ENCODE results near the gene ADK. TPM values are rescaled to one million over a fixed set of nuclear protein-coding genes. Genes with fewer than 3 reads are reported as not detected.
A peak's percentile ranks its signal among the peaks of the same experiment; 100 is the strongest.

ADK gene
- total and polyA plus RNA-seq, 2 donors (not counting 3 experiments of a cell fraction or from before 2014, with no cell fraction given) = 11.7 to 46.5 TPM

- no peaks in the 10 kb centered on the region for H4K20me1 ChIP-seq (replicated peaks; ENCODE audit: control insufficient read depth, extremely low read depth, insufficient read depth, low read length)
- TF ChIP-seq GATA2 (IDR thresholded peaks at IDR 0.05; ENCODE audit: insufficient read depth, insufficient read length, low read depth, low read length) (no peak), MAX (IDR thresholded peaks at IDR 0.05; ENCODE audit: insufficient read depth, insufficient read length) (peak; percentile 82), POLR2A (IDR thresholded peaks at IDR 0.05; ENCODE audit: low read depth, low read length) (peak; percentile 91), MYC (IDR thresholded peaks at IDR 0.05; ENCODE audit: low read depth, low read length) (peak; percentile 70), JUN (IDR thresholded peaks at IDR 0.05; ENCODE audit: borderline replicate concordance, insufficient read depth, insufficient read length, low read depth) (no peak), POLR2AphosphoS5 (IDR thresholded peaks at IDR 0.05; ENCODE audit: insufficient read depth, low read depth, low read length) (peak; percentile 82), CTCF (IDR thresholded peaks at IDR 0.05; ENCODE audit: extremely low read depth in 1 of 2, insufficient read depth in 1 of 2, low read depth in 1 of 2, low read length in 2 of 2) (no peak), FOS (IDR thresholded peaks at IDR 0.05; ENCODE audit: borderline replicate concordance, insufficient read depth, low read length) (no peak), EZH2 (IDR thresholded peaks at IDR 0.05; ENCODE audit: borderline replicate concordance, low read depth, low read length, severe bottlenecking) (no peak)
- BruUV-seq (replicated peaks) = TSS peak; percentile 44
- ChIA-PET CTCF (interaction anchor here (0.7 to 1.4 kb wide), 9 partner anchors 11 to 67 kb away, joined by 3 to 7 read pairs (median 4); partner anchors contain the start of genes ADK and AP3M1), POLR2A (interaction anchor here (0.7 to 1.5 kb wide), 4 partner anchors 11 to 53 kb away, joined by 3 to 8 read pairs (median 4); partner anchors contain the start of genes ADK and AP3M1)
- H3K27me3 ChIP-seq (ENCODE audit: control insufficient read depth in 2 of 2, insufficient read depth in 2 of 2, low read length in 2 of 2) = no peaks in the 10 kb centered on the region
- peak; percentile 90 for FAIRE-seq
- peaks cover 15% of the 10 kb centered on the region for H3K4me1 ChIP-seq (ENCODE audit: control insufficient read depth, extremely low read depth, insufficient read depth, low read length)
- DNase-seq (ENCODE audit: low read depth, low spot score) = peak; percentile 95
- peak overlapping the region; percentile 86 for H3K4me2 ChIP-seq (ENCODE audit: insufficient read depth, low read length)
- H3K36me3 ChIP-seq (ENCODE audit: control insufficient read depth in 2 of 2, extremely low read depth in 1 of 2, insufficient read depth in 2 of 2, low read length in 2 of 2) = no peaks in the 10 kb centered on the region
- H3K79me2 ChIP-seq (ENCODE audit: control insufficient read depth, insufficient read depth, low read length) = peaks cover 40% of the 10 kb centered on the region
- H2AFZ ChIP-seq (ENCODE audit: low read depth, low read length) = peak overlapping the region; percentile 87
- H3K9me3 ChIP-seq (replicated peaks; ENCODE audit: control insufficient read depth, insufficient read depth, low read length) = no peaks in the 10 kb centered on the region
- intact Hi-C loops (cut with micrococcal nuclease) (loop anchor here (1.0 to 2.0 kb wide), 3 partner anchors 25 to 58 kb away; partner anchors contain the start of gene ADK), dilution Hi-C loops (cut with MboI; ENCODE audit: extremely low pct_ligation_motif_present, low sequenced_read_pairs) (no loop called here)
- H3K27ac ChIP-seq (ENCODE audit: insufficient read depth, low read depth, low read length) = peak overlapping the region; percentile 41
- H3K9me1 ChIP-seq (replicated peaks; ENCODE audit: control insufficient read depth, extremely low read depth, insufficient read depth, low read length) = no peaks in the 10 kb centered on the region
- H3K4me3 ChIP-seq (replicated peaks in 1 of 3; ENCODE audit: insufficient read depth in 1 of 3, low read depth in 1 of 3, low read length in 3 of 3) = peak overlapping the region; percentile 32 to 80 (median 39)
- peak overlapping the region; percentile 89 for H3K9ac ChIP-seq (replicated peaks; ENCODE audit: extremely low read depth, insufficient read depth, low read length)
Observed at GRCh38 chr10:74176380-74177139, 25.5 kb downstream of the ADK start.

All from endothelial cell of umbilical vein (primary cell).